Glomerular visceral epithelial cell (primary cell): ENCODE data around the gene STK16.
A peak's percentile ranks its signal among the peaks of the same experiment; 100 is the strongest.

Experiments used
- DNase-seq: peaks from one replicate; pipeline ENCODE4 v3.0.0-alpha.2; 2016; ENCODE audit errors: extremely low spot score

Gene STK16

DNA sequence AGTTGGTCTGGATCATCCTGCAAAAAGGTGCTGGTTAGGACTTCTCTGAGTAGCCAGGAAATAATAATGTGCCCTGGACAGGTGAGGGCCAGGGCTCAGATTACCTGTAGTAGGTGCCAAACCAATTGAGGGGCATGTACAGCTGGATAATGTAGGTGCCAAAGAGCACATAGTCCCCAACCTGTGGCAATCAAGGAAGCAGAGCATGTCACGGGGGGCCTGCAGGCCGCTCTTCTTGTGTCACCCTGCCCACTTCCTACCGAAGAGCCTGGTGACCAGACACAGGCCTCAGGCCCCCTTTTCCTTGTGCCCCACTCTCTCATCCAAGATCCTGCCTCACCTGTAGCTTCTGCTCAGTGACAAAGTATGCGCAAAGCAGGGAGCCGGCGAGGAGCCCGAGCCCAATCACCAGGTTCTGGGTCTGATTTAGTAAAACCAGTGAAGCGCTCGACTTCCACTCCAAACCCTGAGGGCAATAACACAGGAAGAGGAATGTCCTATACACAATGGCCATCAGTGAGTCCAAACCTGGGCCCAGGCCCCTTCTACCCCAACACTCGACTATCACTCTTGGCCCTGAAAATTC lies 31.7 kb upstream of the STK16 start:
- DNase-seq: no peak

DNA sequence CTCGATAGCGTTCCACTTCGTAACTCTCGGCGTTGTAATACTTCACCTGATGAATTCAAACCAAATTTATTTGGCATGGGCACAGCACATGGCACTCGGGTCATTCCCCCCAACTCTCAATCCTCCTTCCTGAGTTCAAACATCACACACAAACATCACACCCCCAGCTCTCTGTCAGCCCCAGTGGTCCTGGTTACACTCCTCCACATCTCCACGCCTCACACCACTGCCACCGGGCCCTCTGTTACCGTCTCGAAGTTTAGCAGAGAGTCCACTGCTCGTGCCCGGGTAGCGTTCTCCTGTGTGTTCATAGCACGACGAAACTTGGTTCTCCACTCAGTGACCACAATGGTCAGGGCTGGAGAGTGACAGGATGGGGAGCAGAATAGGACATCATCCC lies 31.1 kb upstream of the STK16 start:
- DNase-seq: no peak

DNA sequence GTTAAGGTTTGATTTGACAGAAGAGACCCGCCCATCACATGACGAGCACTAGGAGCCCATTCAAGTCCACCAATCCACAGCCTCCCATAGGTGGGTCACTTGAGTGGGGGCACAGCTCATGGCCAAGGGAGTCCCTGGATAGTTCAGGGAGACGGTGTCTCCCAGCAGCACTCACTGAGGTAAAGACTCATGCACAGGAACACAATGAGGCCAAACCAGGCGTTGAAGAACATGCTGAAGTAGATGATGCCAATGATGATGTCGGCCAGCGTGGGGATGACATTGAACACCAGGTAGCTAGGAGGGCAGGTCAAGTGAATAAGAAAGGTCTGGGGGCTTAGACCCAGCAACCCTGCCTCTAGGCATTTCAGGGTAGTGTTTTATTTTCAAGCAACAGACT lies 30.5 kb upstream of the STK16 start:
- DNase-seq: no peak

DNA sequence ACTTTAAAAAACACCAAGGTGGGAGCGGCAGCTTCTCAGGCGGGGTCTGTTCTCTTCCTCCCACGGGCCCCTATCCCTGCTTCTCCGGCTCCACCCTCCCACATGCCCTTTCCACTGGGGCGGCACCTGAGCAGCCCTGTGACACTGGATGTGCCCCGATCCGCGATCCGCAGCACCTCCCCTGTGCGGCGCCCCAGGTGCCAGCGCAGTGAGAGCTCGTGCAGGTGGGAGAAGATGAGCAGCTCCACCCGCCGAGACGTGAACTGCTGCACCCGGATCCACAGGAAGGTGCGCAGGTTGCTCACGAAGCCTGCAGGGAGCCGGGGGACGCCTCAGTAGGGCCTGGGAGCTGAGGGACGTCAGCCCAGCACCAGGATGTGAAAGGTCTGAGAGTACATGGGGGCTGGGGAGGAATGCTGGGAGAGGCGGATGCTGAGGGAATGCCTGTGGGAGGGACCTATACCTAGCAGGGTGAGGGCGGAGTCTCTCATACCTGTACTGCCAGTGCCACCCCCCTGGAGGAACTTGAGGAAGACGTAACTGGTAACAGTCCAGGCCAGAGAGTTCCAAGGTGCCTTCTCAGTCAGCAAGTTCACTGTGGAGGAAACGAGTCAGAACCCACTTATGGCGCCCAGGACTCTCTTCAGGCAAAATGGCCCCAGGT lies 29.3 kb upstream of the STK16 start:
- no peak for DNase-seq

DNA sequence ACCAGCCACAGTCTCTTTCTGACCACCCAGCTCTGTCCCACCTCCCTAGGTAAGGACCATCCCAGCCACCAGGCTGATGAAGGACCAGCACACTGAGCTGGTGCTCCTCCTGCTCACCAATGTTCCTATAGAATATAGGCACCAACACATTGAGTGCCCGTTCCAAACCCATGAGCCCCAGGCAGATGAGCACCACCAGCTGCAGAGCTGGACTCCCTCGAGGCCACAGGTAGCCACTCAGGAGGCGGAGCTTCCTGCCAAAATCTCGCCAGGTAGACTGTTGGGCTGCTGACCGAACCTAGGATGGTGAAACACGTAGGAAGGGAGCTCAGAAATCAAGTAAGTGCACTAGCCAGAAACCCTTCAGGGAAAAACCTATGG lies 28.8 kb upstream of the STK16 start:
- no peak for DNase-seq

DNA sequence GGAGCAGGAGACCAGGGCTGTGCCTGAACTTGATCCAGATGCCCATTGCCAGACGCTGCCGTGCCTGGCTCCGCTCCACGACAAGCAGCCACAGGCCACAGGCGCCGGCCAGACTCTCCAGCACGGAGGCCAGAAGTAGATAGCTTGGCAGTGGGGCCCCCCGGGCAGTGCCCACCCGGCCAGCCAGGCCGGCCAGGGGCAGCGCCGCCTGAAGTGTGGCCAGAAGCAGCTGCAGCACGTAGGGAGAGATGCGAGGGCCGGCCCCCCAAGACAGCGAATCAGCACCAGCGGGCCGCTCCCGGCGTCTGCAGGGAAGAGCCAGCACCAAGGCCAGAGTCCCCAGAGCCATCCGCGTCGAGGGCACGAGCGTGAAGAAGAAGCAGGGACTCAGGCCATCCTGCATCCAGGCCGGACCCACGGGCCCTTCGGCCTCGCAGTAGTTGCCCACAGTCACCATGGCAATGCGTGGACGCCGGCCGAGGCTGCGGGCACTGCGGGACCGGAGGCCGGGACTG lies 27.0 kb upstream of the STK16 start:
- DNase-seq: peak; percentile 74

DNA sequence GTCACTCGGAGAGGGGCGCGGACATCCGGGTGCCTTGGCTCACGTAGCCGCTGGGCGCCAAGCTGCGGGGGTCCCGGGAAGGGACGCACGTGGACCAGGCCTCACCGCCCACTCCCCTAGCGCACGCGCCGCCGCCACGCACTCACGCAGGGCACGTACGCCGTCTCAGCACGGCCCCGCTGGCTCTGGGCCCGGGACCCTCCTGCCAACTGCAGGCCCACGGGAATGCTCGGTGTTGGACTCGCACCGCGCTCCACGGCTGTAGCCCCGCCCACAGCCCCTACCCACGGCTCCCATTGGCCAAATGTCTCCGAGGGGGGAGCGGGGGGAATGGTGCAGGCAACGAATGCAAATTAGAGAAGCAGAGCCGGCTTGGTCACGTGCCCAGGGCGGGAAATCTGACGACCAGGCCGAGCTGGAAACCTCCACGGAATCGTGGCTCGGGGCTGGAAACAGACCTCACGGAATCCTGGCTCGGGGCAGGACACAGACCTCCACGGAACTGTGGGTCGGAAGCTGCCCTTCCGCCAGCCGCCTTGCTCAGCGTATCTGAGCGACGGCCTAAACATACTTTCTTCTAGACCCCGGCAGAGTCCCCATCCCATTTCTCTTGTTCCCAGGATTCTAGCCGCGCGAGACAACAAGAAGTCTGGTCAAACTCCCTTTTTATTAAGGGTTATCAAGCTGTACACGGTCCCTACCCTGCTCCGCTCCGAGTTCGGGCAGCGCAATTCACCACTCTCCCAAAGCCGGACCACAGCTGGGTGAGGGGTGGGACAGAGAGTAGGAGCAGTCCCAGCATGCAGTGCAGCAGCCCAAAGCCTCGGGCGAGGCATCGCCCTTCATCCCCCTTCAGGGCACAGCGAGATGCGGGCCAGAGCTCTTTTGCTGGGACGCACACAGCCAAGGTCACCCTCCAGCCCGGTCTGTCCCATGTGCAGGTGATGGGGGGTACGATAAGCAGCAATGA lies 26.3 kb upstream of the STK16 start, which contains the start of gene ABCB6:
Gene ABCB6, minus strand, starts transcription at position 227 of the 970 bp plus-strand sequence. CDS start 285 bp downstream, outside the sequence.
- peak; percentile 68 for DNase-seq

DNA sequence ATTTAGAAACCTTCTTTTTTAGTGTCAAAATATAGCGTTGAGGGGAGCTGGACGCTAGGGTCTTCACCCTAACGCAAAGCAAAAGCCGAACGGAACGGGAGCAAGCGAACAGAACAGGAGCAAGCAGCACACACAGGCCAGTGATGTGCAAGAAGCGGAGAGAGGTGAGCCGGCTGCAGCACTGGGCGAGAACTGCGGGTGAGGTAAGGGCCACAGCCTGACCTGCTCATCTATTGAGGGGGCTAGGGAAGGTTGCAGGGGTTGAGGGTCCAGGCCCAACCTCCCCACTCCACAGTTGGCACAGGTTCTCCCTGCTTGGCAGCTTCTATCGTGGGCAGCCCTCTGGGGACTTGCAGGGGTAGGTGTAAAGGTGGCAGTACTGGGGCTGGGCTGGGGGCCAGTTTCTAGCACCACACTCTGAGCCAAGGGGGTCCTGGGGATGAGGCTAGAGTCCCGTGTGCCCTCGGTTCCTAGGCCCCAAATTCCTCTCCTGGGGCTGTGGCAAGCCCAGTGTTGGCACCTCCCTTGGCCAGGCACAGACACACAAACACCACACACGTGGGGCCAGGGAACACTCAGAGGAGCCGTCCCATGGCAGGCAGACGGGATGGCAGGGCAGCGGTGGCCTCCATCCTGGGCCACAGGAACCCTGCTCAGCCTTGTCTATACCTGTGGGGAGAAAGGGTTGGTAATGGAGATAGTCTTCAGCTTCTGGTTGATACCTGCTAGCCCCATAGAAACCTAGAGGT lies 25.3 kb upstream of the STK16 start:
- DNase-seq: no peak

DNA sequence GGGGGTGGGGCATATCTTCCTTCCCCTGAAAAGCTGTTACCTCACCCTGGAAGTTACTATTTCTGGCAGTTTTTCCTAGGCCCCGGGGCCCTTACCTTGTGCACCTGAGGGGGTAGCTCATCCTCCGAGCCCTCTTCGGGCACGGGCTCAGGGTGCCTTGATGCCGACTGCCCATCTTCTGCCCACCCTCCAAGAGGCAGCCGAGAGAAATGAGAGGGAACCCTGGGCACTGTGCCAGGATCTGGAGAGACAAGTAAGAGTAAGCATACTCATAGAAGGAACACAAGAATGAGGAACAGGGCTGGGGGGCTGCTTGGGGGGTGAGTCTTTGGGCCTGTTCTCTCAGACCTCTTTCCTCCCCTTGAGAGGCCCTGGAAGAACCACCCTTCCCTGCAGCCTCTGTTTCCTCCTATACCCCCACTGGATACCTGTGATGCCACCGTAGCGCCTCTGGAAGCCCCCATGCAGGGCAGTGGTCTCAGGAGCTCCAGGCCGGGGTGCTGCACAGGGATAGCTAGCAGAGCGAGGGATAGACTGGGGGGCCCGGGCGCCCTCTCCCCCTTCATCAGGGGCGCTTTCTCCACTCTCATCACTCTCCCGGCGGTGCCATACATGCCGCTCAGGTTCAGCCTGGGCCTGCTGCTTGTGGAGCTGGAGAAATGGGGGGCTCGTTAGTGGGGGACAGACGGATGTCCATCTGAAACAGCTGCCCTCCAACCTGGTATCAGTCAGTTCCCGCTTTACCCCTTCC lies 24.5 kb upstream of the STK16 start:
- DNase-seq: no peak

DNA sequence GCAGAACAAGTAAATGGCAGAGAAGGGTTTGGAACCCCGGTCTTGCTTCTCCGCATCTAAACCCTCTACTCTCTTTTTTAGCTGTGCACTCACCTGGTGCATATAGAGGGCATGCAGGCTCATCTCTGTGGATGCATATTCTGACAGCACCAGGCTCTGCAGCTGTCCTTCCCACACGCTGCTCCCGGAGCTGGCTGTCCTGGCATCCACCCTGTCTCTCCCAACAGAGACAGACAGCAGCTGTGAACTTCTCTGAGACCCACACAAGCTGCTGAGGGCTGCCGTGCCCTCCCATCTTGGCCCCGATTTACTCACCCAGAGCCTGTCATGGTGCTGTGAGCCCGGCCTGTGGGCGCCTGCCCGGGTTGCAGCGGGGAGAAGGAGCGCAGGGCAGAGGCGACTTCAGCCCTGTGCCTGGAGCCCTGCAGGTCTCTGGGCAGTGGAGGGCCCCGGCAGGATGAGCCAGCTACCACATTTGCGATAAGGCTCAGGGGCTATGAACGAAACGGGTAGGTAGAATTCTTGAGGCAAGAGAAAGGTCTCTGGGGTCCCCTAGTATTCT lies 23.2 kb upstream of the STK16 start:
- DNase-seq: no peak

DNA sequence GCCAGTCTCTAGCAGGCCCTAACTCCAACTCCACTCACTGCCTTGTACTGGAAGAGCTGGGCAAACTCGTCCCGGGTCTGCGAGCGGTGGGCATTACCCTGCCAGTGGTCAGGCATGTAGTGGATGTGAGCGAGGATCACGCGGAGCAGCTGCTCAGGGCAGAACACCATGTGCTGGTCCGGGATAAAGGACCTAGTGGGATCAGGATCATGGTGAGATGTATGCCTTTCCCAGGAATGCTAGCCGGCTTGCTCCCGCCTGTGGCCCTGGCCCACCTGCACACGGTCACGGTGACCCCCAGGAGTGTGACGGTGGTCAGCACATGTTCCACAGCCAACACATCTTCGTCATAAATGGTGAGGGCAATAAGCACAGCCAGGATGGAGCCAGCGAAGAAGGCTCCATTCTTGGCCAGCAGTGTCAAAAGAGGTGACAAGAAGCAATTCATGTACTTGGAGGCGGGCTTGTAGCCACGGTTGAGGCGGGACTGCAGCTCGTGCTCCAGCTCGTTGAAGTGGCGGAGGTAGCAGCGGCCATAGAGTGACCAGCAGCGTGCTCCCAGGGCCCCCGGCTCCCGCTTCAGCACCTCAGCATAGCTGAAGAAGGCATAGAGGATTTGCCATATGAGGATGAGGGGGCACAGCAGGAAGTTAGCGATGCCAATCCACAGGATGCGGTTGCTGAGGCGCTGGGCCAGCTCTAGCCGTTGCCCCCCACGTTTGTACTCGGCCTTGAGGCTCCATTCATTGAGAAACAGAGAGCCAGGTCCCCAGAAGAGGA lies 21.3 kb upstream of the STK16 start:
- no peak for DNase-seq

DNA sequence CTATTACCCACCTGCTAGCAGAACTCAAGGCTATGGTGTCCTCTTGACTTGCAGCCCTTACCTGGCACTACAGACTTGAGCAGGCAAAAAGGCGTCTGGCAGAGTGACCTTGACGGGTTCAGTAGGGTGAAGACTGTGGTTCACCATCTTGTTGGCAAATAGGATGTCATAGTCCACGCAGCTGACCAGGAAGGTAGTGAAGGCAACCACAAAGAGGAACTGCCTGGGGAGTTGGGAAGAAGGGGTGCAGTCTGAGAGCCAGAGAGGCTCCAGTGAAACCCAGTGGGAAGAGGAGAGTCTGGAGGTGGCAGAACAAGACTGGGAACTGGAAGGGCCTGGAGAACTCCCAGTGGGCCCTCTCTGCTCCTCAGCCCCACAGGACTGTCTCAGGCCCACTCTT lies 19.9 kb upstream of the STK16 start:
- DNase-seq: no peak

DNA sequence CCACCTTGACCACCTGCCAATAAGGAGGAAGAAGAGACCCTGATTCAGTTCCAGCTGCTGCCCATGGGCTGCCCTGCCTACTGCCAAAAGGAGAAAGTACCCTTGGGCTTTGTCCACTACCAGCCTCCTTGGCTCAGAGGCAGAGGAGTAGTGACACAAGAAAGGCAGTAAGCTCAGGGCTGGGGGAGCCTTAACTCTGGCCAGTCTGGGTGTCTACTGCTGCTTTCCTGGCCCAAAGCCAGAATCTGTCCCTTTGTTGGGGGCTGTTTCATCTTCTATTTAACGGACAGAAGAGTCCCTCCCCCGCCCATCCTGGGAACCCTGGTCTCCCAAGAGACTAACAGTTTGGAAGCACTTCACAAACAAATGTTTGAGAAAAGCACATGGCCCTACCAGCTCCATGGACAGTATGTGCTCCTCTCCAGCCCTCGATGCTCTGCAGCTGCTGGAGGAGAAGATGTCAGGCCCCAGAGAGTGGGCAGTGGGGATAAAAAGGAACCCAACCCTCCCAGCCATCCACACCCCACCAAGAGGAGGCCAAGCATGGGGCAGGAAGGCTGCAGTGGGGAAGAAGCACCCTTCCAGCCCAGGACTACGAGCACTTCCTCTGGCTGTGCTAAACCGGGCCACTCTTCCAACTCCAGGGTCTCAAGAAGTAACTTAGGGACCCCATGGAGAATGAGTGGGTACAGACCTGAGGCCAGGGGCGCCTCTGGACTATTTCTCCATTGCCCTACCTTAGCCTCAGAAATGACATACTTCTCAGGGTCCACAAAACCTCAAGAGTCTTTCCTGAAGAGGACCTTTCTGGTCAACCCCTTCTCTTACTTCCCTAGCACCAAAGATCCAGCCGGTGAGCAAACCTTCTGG lies 17.0 kb upstream of the STK16 start:
- no peak for DNase-seq

DNA sequence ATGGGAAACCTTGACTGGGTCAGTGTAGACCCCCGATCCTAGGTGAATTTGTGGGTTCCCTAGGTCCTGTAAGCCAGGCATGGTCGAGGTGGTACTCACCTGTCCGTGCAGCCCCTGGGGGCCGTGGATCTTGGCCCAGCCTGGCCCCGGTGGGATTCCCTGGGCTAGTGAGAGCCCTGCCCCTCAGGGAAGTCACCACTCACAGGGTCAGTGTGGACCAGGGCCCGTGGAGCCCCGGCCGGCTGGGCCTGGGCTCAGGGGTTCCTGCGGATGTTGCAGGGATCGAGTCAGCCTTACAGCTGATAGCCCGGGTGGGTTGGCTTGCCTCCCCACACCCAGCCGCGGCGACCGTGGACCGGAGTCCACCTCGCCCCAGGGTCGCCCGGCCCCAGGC lies 16.4 kb upstream of the STK16 start:
- no peak for DNase-seq

DNA sequence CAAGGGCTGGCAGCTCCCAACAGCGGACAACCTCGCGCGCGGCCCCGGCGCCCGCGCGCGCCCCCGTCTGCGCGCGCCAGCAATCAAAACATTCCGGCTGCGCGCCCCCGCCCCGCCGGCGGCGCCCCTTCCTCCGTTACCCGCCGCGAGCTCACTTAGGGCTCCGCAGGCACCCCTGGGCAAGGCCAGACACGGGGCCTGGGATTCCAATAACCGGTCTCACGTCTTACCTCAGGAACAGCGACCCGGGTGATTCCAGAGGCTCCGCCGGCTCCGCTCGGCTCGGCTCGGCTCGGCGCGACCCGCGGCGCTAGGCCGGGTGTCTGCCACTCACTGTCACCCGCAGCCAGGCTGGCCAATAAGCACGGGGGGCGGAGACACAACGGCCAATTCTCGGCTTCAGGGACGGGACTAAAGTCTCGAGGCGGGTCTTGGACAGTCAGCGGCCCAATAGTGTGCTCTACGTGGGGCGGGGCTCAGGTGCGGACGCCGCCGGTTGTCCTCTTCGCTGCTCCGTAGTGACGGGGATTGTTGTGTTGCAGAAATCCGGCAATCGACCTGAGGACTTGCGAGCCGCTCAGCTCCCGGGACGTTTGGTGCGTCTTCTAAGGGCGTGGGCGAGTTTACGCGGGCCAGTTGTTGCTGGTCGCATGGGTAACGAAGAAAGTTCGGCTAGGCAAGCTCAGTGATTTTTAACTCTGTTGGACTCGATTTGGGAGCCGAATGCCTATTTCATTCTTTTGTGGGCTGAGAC lies 15.8 kb upstream of the STK16 start, which contains the start of the genes ANKZF1 and ATG9A:
Gene ANKZF1, plus strand, starts transcription at position 502 of the 754 bp plus-strand sequence. CDS start 452 bp downstream, outside the sequence.
Gene ATG9A, minus strand, starts transcription at position 332 of the 754 bp plus-strand sequence. CDS start 1,612 bp downstream, outside the sequence.
- peak; percentile 98 for DNase-seq

DNA sequence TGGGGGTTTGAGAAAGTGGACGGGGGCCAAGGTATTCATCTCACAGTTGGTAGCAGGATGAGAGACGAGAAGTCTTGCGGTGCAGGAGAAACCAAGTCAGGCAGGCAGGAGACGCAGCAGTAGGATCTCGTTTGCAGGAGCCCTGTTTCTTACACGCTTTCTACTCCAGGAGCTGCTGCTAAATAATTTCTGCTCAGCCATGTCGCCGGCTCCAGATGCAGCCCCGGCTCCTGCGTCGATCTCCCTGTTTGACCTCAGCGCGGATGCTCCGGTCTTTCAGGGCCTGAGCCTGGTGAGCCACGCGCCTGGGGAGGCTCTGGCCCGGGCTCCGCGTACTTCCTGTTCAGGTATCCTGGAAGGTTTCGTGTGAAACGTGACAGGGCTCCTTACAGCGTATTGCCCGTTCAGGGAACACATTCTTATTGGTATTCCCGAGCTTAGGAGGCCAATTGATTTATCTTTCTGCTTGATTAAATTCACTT lies 15.2 kb upstream of the STK16 start:
- peak; percentile 67 for DNase-seq

DNA sequence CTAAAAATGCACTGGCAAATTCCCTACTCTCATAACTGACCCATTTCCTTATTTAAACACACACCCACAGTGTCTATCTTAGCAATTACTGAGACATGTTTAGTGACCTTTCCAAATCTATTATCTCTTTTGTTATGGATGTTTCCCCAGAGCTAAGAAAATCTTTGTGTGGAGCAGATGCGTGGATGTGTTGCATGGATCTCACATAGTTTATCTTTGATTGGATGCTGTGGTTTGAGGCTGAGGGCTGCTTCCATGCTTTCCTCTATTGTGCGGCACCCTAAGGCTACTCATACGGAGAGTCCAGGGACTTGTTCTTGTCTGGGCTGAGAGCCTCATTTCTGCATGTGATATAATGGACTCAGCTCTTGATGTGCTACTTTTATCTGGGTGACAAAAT lies 10.9 kb upstream of the STK16 start:
- no peak for DNase-seq

DNA sequence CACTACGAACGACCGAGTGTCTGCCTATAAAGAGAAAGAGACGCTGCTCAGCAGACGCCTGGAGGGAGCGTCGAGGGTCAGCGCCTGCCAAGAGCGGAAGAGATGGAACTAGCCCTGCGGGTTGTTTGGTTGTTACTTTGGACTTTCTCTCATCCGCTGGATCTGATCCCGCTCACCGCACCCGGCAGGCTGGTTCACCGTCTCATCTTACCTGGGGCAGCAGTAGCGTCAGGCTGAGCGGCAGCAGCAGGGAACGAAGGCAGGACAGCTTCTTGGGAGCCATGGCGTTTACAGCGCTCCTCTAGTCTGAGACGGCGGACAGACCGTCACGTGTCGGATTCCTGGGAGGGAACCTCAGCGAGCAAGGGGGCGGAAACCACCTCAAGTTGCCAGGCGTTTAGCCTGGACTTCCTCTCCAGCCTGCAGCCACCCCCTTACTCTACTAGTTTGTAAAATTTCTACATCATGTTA lies 2.0 kb upstream of the STK16 start:
- no peak for DNase-seq
